Activated CD4-positive, alpha-beta memory T cell treated with anti-CD3 and anti-CD28 coated beads, Interleukin-2, amount 10 ng/mL, durations not matched to agents 7 days and 5 days (primary cell): ENCODE data around the gene UNC13D. TPM values are rescaled to one million over a fixed set of nuclear protein-coding genes. Genes with fewer than 3 reads are reported as not detected.

Experiments
- CTCF ChIA-PET: fragments of 350-600 bp; sonication (Branson Sonifier 250); formaldehyde crosslinking; loops from one replicate; lab custom pipeline; 2021; ENCODE audit warnings: antibody characterized with exemption, inconsistent platforms; lab: Charles Lee
- POLR2A ChIA-PET: fragments of 350-600 bp; sonication (Branson Sonifier 250); formaldehyde crosslinking; loops from one replicate; lab custom pipeline; 2021; ENCODE audit warnings: antibody characterized with exemption; lab: Charles Lee
- DNase-seq: peaks from one replicate; pipeline ENCODE4 v3.0.0-alpha.2; 2020
- H3K27ac Mint-ChIP-seq: one replicate; pipeline ENCODE4 v1.8.0; 2021; ENCODE audit warnings: mild to moderate bottlenecking, mixed read lengths
- H3K27me3 Mint-ChIP-seq: one replicate; pipeline ENCODE4 v1.8.0; 2021; ENCODE audit warnings: mixed read lengths
- H3K36me3 Mint-ChIP-seq: one replicate; pipeline ENCODE4 v1.8.0; 2021; ENCODE audit warnings: low read depth, mixed read lengths
- H3K4me1 Mint-ChIP-seq: one replicate; pipeline ENCODE4 v1.8.0; 2021; ENCODE audit warnings: mixed read lengths
- H3K4me3 Mint-ChIP-seq: one replicate; pipeline ENCODE4 v1.8.0; 2021; ENCODE audit warnings: mild to moderate bottlenecking, mixed read lengths
- H3K9me3 Mint-ChIP-seq: one replicate; pipeline ENCODE4 v1.8.0; 2021; ENCODE audit warnings: mixed read lengths
- total RNA-seq, 2 experiments: library from RNA; stranded (reverse); gene quantifications; one replicate each; pipeline ENCODE4 v1.2.3, GENCODE V29; 2021

Gene UNC13D
- total RNA-seq, 2 experiments from 2014 or later = 179 to 190 TPM

DNA sequence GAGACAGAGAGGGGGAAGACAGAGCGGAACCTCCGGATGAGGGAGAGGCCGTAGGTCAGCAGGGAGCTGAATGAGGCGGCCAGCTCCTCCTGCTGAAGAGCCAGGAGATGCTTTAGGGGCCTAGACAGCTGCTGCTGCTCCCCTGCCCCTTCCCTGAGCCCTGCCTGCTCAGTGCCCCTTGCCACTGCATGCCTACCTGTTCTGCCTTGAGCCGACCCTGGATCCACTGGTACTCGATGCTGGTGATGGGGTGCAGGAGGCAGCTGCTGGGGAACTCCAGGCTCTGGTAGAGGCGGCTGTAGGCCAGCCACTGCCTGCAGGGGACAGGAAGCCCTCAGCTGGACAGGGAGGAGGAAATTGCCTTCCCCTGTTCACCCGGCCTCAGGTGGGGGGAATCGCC is 7.6 kb downstream of the UNC13D start:
- no peaks in the 10 kb centered on the region for H3K9me3 Mint-ChIP-seq

DNA sequence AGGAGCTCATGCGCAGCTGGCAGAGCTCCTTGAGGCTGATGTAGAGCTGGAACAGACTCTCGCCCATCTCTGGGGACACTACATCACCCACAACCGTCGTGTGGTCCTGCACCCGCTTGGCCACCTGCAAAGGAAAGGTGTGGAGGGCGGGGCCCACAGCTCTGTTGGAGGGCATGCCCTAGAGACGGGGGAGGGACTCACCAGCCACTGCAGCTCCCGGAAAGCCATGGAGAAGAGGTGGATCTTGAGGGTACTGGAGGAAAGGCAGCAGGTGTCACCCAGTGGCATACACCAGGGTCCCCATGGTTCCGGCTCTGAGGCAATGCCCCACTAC is 8.6 kb downstream of the UNC13D start:
- POLR2A ChIA-PET = interaction anchor here (1.0 to 6.3 kb wide), 2 partner anchors 9 to 21 kb away, joined by 3 to 49 read pairs; partner anchors contain the start of gene UNC13D
- H3K27ac Mint-ChIP-seq = no peak overlapping the region
- H3K27me3 Mint-ChIP-seq = no peaks in the 10 kb centered on the region
- H3K4me3 Mint-ChIP-seq = no peak overlapping the region
- H3K36me3 Mint-ChIP-seq = peaks cover 66% of the 10 kb centered on the region
- no peaks in the 10 kb centered on the region for H3K9me3 Mint-ChIP-seq
- CTCF ChIA-PET = no interaction called here
- H3K4me1 Mint-ChIP-seq = peaks cover 45% of the 10 kb centered on the region
- DNase-seq = no peak

More for the DNA sequence above, 7.6 kb downstream of the UNC13D start:
- H3K4me3 Mint-ChIP-seq = no peak overlapping the region
- H3K4me1 Mint-ChIP-seq = peaks cover 43% of the 10 kb centered on the region
- CTCF ChIA-PET = interaction anchor here (1.4 kb wide), 1 partner anchor 83 kb away, joined by 4 read pairs; no protein-coding TSS in a partner anchor
- peaks cover 62% of the 10 kb centered on the region for H3K36me3 Mint-ChIP-seq
- POLR2A ChIA-PET = interaction anchor here (1.1 to 6.3 kb wide), 2 partner anchors 8 to 58 kb away, joined by 3 to 49 read pairs; partner anchors contain the start of gene UNC13D
- no peaks in the 10 kb centered on the region for H3K27me3 Mint-ChIP-seq
- H3K27ac Mint-ChIP-seq = no peak overlapping the region
- DNase-seq = no peak

DNA sequence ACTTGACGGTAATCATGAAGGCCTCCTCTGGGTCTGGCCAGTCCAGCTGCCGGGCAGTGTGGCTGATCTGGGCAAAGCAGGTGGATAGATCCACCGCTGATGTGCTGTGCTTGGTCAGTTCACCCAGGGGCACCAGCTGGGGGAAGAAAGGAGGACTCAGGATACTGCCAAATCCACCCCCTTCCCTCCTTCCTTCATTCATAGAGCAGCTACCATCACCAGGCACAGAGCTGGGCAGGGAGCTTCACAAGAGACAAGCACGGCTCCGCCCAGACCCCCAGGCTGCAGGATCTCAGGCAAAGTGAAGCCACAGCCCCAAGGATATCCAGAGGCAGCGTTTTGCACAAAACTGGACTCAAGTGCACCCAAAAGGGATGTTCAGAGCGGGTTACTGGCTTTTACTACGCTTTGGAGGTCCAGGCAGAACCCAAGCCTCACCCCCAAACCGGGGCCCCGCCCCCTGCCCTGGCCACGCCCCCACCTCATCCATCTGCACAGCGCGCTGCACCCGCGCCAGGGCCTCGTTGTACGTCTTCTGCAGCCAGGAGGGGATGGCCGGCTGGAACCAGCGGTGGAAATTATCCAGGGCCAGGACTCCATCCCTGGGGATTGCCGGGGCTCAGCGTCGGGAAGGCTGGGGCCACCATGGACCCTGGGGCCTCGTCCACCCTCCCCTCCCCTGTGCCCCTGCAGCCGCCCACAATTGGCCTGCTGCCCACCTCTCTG is 9.1 kb downstream of the UNC13D start:
- Mint-ChIP-seq H3K4me3 (no peak overlapping the region), H3K27ac (peak overlapping the region; percentile 23), H3K9me3 (no peaks in the 10 kb centered on the region), H3K4me1 (peaks cover 46% of the 10 kb centered on the region), H3K27me3 (no peaks in the 10 kb centered on the region), H3K36me3 (peaks cover 64% of the 10 kb centered on the region)
- ChIA-PET CTCF (interaction anchor here (2.9 kb wide), 1 partner anchor 21 kb away, joined by 8 read pairs; the partner anchor contains the start of gene WBP2), POLR2A (interaction anchor here (1.0 to 15.1 kb wide), 5 partner anchors 10 to 59 kb away, joined by 3 to 190 read pairs (median 33); partner anchors contain the start of genes UNC13D, UNK and WBP2)
- DNase-seq = no peak

DNA sequence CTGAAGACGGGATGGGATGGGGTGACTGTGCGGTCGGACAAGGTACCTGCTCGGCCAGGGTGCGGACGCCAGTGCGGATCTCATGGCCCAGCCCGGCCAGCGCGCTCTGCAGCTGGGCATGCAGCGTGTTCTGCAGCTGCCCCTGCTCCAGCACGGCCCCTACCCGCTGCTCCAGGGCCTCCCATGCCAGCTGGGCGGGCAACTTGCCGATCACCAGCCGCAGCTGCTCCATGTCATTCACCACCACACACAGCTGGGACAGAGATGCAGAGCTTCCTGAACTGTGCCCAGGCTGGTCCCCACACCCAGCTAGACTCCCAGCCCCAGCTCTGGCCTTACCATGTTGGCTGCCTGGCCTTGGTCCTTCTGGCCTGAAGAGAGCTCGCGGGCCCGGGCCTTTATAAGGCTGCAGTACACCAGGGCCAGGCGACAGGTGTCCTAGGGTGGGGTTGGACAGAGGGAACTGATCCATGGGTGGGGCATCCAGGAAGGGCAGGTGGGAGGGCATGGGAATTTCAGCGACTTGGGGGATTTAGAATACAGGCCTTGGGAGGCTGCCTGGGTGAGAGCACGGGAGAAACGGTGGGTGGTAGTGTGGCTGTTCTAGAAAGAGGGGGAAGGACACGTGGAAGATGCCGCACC is 9.8 kb downstream of the UNC13D start:
- Mint-ChIP-seq H3K9me3 (no peaks in the 10 kb centered on the region), H3K27me3 (no peaks in the 10 kb centered on the region), H3K36me3 (peaks cover 64% of the 10 kb centered on the region), H3K4me1 (peaks cover 43% of the 10 kb centered on the region), H3K27ac (peak overlapping the region; percentile 94), H3K4me3 (no peak overlapping the region)
- POLR2A ChIA-PET = interaction anchor here (1.4 to 15.1 kb wide), 4 partner anchors 10 to 58 kb away, joined by 4 to 190 read pairs (median 41); partner anchors contain the start of genes UNC13D, UNK and WBP2
- DNase-seq = no peak
- CTCF ChIA-PET = interaction anchor here (2.9 kb wide), 1 partner anchor 21 kb away, joined by 8 read pairs; the partner anchor contains the start of gene WBP2

DNA sequence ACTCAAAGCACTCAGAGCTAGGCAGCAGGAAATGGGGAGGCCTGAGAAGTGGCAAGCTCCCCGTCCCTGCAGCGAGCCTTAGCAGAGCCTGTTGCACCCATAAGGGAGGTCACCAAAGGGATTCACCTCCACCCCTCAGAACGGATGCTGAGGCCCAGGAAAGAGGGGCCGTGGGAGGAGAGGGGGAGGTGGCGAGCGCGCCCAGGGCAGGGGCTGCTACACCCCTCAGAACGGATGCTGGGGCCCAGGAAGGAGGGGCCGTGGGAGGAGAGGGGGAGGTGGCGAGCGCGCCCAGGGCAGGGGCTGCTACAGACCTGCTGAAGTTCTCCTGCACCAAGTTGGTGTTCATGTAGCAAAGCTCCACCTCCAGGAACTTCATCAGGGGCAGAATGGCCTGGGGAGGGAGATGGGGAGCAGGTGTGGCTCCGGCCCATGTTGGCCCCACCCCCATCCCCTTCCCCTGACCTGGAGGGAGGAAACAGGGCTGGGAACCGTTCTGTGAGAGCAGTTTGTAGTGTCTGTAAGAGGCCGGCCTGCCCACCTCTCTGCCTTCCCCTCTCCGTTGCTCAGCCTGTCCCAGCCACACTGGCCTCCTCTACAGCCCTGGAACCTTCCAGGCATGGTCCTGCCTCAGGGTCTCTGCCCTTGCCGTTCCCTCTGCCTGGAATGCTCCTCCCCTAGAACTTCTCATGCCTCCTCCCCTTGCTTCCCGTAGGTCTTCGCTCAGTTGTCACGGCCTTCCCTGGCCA is 11.4 kb downstream of the UNC13D start:
- ChIA-PET POLR2A (interaction anchor here (0.6 to 15.1 kb wide), 19 partner anchors 8 to 521 kb away, joined by 3 to 190 read pairs (median 5); partner anchors contain the start of genes FBF1, GALK1, PRPSAP1 and RECQL5), CTCF (interaction anchor here (0.9 to 2.9 kb wide), 7 partner anchors 11 to 50 kb away, joined by 3 to 8 read pairs (median 3); partner anchors contain the start of gene WBP2)
- Mint-ChIP-seq H3K27ac (peak overlapping the region; percentile 94), H3K4me3 (peak overlapping the region; percentile 67), H3K9me3 (no peaks in the 10 kb centered on the region), H3K36me3 (peaks cover 58% of the 10 kb centered on the region), H3K27me3 (no peaks in the 10 kb centered on the region), H3K4me1 (peaks cover 47% of the 10 kb centered on the region)
- peak; percentile 48 for DNase-seq

DNA sequence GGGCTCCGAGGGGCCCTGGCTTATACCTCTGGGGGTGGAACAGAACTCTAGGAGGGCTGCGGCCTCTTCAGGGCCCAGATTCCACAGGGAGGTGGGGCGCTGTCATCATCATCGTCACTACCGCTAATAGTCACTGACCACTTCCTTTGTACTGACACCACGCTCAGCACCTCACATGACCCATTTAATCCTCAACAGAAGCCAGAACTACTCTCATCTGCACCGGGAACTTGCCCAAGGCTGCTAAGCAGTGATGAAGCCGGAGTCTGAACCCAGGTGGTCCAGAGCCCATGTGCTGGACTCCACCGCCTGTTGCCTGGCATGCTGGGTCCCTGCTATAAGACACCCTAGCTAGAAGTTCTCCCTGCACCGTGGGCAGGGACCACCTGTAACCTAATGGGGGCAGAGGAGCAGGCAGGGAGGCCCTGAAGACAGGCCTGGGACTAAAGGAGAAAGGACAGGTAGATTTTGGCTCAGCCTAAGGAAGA is 12.0 kb downstream of the UNC13D start:
- POLR2A ChIA-PET = interaction anchor here (1.0 to 15.1 kb wide), 16 partner anchors 8 to 522 kb away, joined by 3 to 190 read pairs (median 5); partner anchors contain the start of genes FBF1, GALK1, PRPSAP1 and RECQL5
- Mint-ChIP-seq H3K27me3 (no peaks in the 10 kb centered on the region), H3K36me3 (peaks cover 58% of the 10 kb centered on the region), H3K27ac (peak overlapping the region; percentile 94), H3K4me3 (peak overlapping the region; percentile 67), H3K4me1 (peaks cover 50% of the 10 kb centered on the region), H3K9me3 (no peaks in the 10 kb centered on the region)
- CTCF ChIA-PET = interaction anchor here (1.0 to 2.9 kb wide), 6 partner anchors 14 to 49 kb away, joined by 3 to 8 read pairs (median 3); partner anchors contain the start of gene WBP2
- peak; percentile 78 for DNase-seq

DNA sequence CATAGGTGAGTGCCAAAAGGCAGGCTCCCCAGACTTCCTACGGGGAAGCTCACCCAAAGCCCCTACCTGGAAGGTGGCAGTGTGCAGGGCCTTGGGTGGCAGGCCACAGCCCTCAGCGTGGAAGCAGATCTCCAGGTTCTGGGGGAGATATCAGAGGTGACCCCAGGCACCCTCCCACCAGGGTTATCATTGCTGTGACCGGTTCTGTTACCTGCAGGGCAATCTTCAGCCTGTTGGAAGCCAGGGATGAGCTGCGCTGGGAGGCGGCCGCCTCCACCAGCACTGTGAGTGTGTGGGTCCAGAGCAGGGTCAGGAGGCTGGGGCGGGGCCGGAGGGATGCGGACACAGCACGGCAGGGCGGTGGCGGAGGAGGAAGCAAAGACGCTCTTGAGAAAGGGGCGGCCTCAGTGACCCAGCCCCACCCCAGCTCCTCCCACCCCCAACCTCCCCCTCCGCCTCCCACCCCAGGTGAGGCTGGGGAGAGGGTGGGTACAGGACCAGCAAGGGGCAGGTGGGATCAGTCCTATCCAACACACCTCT is 13.1 kb downstream of the UNC13D start:
- CTCF ChIA-PET = interaction anchor here (1.1 to 2.8 kb wide), 8 partner anchors 13 to 77 kb away, joined by 3 to 9 read pairs (median 6); partner anchors contain the start of gene WBP2
- POLR2A ChIA-PET = interaction anchor here (0.8 to 15.1 kb wide), 8 partner anchors 10 to 66 kb away, joined by 3 to 190 read pairs (median 6); partner anchors contain the start of genes GALK1, TRIM65 and UNC13D
- Mint-ChIP-seq H3K27ac (peak overlapping the region; percentile 67), H3K36me3 (peaks cover 62% of the 10 kb centered on the region), H3K9me3 (no peaks in the 10 kb centered on the region), H3K4me3 (no peak overlapping the region), H3K4me1 (peaks cover 54% of the 10 kb centered on the region), H3K27me3 (no peaks in the 10 kb centered on the region)
- no peak for DNase-seq

DNA sequence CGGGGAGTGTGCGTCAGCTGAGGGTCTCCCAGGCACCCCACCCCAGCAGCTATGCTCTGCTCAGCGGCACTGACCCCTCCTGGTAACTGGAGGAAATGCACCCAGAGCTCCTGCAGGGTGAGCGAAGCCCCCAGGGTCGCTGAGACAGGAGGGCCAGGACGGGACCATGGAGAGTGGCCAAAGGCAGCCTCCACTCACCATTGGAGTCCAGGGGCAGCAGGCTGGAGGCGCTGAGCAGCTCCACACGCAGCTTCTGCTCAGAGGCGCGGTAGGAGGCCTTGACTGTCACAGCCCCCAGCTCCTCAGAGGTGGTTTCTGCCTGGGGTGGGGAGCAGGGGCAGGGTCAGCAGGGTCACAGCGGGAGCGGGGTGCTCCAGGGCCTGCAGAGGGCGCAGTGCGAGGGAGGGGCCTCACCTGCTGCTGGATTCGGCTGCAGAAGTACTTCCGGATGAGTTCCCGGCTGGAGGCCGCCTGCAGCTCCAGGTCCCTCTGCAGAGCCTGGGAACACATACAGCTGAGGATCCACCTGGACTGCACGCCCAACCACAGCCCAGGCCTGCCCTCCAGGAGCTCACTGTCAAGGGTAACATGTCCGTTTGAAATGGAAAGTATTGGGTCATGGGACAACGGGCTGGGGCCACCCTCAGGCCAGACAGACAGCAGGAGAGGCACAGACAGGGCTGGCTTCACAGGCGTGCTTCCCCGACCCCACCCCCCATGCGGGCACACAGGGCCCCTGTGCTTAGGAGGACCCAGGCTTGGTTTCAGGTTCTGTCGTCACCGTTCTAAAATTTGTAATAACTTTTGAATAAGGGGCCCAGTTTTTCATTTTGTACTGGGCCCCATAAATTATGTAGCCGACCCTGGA is 13.8 kb downstream of the UNC13D start:
- ChIA-PET POLR2A (interaction anchor here (0.8 to 15.1 kb wide), 9 partner anchors 9 to 66 kb away, joined by 3 to 190 read pairs (median 5); partner anchors contain the start of genes TRIM65 and UNC13D), CTCF (interaction anchor here (0.8 to 2.8 kb wide), 16 partner anchors 13 to 77 kb away, joined by 3 to 9 read pairs (median 6); partner anchors contain the start of genes GALK1, UNC13D and WBP2)
- DNase-seq = peak; percentile 32
- Mint-ChIP-seq H3K4me1 (peaks cover 50% of the 10 kb centered on the region), H3K27me3 (no peaks in the 10 kb centered on the region), H3K27ac (peak overlapping the region; percentile 67), H3K4me3 (no peak overlapping the region), H3K9me3 (no peaks in the 10 kb centered on the region), H3K36me3 (peaks cover 59% of the 10 kb centered on the region)

DNA sequence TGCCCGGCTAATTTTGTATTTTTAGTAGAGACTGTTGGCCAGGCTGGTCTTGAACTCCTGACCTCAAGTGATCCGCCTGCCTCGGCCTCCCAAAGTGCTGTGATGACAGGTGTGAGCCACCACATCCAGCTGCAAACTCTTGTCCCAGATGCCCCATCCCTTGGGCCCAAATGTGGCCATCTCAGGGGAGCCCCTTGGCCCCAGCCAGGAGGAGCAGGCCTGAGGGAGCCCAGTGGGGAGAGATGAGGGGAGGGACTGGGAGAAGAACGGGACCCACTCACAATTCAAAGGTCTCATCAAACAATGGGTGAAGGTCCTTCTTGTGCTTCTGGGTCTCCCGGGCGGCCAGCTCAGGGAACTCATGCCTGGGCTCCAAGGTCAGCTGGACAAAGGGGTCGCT is 14.5 kb downstream of the UNC13D start:
- POLR2A ChIA-PET = interaction anchor here (1.0 to 15.1 kb wide), 7 partner anchors 9 to 67 kb away, joined by 3 to 190 read pairs (median 5); partner anchors contain the start of genes TRIM65 and UNC13D
- no peaks in the 10 kb centered on the region for H3K9me3 Mint-ChIP-seq
- peaks cover 57% of the 10 kb centered on the region for H3K36me3 Mint-ChIP-seq
- DNase-seq = no peak
- H3K4me1 Mint-ChIP-seq = peaks cover 47% of the 10 kb centered on the region
- no peak overlapping the region for H3K4me3 Mint-ChIP-seq
- CTCF ChIA-PET = interaction anchor here (0.8 to 2.8 kb wide), 15 partner anchors 12 to 76 kb away, joined by 3 to 9 read pairs (median 6); partner anchors contain the start of genes GALK1, UNC13D and WBP2
- no peaks in the 10 kb centered on the region for H3K27me3 Mint-ChIP-seq
- H3K27ac Mint-ChIP-seq = no peak overlapping the region

DNA sequence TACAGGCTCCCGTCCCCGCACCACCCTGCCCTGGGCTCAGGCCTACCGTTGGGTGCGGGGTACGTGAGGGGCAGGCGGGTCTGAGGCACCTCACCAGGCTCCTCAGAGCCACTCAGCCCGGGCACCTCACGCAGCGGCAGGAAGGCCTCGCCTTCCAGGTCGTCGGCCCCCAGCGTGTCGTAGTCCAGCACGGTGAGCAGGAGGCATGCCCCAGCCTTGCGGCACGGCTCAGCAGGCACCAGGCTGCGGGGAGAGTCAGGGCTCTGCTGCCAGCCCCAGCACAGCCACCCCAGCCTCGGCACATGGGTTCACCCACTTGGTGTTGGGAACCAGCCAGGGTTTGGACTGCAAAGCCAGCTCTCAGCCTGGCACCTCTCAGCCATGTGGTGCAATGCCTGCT is 15.5 kb downstream of the UNC13D start:
- H3K27me3 Mint-ChIP-seq = no peaks in the 10 kb centered on the region
- no peak for DNase-seq
- peaks cover 53% of the 10 kb centered on the region for H3K36me3 Mint-ChIP-seq
- H3K4me1 Mint-ChIP-seq = peaks cover 37% of the 10 kb centered on the region
- H3K4me3 Mint-ChIP-seq = no peak overlapping the region
- ChIA-PET POLR2A (interaction anchor here (2.1 to 15.1 kb wide), 5 partner anchors 11 to 52 kb away, joined by 4 to 190 read pairs (median 18); partner anchors contain the start of genes UNC13D and UNK), CTCF (interaction anchor here (0.8 to 3.5 kb wide), 5 partner anchors 20 to 64 kb away, joined by 3 to 23 read pairs (median 9); partner anchors contain the start of genes GALK1 and UNK)
- H3K9me3 Mint-ChIP-seq = no peaks in the 10 kb centered on the region
- peak overlapping the region; percentile 93 for H3K27ac Mint-ChIP-seq
